ENCODE results near the gene SS18.

Gene SS18

DNA sequence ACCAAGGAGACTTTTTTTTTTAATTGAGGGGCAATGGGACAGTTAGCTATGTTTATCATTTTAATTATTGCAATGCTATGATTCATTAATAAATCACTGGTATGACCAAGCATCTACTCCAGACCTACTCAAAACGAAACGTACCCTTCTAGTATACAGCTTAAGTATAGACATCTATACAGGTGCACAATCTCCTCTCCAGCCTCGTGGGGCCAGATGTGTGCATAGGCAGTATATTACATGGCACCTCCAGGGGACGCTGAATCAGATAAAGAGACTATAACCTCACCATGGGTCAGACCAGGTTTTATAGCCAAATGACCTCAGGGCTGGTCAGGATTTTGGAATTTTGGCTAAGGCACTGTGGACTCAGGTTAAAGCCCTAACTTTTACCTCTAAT is 86.6 kb downstream of the SS18 start:
- no peak for DNase-seq (ENCODE audit: low read depth in 3 of 3, low spot score in 1 of 3)

- DNase-seq (ENCODE audit: low read depth in 3 of 3, low spot score in 1 of 3): no peak
Measured at GRCh38 chr18:26003356-26003755, 87.1 kb downstream of the SS18 start.

- no peak for DNase-seq (ENCODE audit: low read depth in 3 of 3, low spot score in 1 of 3)
Measured at GRCh38 chr18:26002375-26002910, 88.0 kb downstream of the SS18 start.

DNA sequence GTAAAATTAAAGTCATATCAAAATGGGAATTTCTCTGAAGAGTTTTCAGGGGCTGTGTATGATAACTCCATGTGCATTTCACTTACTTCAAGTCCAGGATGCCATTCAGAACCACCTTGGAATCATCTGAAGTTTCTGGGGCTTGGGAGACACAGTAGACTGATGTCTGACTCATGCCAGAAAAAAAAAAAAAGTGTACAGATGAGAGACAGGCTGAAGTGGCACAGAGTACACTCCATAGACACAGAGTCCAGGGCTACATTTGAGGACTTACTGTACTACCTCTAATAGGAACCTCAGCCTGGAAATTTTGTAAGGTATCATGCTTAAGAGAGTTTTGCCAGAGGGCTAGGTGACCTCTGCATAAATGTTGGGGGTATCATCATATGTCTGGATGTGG is 92.0 kb downstream of the SS18 start:
- DNase-seq (ENCODE audit: low read depth in 3 of 3, low spot score in 1 of 3): no peak

- no peak for DNase-seq (ENCODE audit: low read depth in 3 of 3, low spot score in 1 of 3)
Measured at GRCh38 chr18:25992566-25992965, 97.8 kb downstream of the SS18 start.

GRCh38 chr18:25990473-25990872 is 99.9 kb downstream of the SS18 start:
- no peak for DNase-seq (ENCODE audit: low read depth in 3 of 3, low spot score in 1 of 3)

DNA sequence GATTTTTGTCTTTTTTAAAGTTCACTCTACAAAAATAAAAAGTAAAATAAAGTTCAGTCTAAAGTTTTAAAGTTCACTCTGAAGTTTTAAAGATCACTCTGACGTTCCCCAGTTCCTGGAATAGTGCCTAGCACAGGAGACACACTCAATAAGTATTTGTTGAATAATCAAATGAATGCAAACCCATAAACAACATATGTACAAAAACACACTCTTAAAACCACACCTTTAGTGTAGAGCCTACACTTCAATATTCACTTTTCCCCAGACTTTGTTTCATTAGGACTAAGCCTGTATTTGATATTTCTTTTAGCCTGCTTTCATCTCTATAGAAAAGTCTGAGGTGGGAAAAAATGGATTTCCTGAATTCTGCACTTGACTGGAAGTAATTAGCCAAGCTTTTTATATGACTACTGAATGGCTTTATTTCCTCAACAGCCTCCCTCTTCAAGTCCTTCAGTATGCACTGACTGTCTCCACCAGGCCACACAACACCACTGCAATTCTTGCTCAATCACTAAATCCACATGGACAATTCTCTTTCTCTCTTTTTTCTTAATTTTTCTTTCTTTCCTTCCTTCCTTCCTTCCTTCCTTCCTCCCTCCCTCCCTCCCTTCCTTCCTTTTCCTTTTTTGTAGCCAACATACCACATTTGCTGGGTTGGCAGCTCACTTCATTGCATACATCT is 104.6 kb downstream of the SS18 start:
- no peak for DNase-seq (ENCODE audit: low read depth in 3 of 3, low spot score in 1 of 3)

DNA sequence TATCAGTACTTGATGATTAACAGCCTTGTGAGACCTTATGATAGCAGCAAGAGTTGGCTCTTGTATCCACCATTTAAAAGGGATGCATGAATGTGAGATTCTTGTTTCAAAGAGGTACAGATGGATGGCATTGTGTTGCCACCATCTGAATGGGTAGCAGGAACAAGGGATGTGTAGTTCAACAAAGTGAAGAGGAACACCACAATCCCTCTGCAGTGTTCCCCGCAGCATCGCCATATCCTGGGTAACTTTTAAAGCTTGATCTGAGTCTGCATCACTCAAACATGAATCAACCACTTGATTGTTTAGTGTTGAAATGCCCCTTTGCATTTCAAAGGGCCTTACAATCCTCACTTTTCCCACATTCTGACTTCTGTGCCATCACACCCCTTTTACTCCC is 106.7 kb downstream of the SS18 start:
- no peak for DNase-seq (ENCODE audit: low read depth in 3 of 3, low spot score in 1 of 3)

DNA sequence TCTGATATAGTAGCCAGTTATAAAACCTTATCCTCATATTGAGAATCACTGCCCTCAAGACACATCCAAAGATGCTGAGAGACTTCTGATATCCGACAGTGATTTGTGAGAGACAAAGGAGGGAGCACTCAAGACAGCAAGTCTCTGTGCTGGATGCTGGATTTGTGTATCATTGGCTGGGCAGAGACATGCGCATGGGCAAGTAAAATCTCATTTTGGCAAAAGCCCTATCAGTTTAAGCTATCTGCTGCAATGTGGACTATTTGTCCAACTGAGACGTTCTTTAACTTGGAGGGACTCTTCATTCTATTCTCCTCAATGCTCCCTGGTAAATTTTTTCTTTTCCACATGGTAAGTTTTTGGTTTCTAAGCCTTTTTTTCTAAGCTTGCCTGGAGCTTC is 107.5 kb downstream of the SS18 start:
- no peak for DNase-seq (ENCODE audit: low read depth in 3 of 3, low spot score in 1 of 3)

- DNase-seq (ENCODE audit: low read depth in 3 of 3, low spot score in 1 of 3): no peak
Measured at GRCh38 chr18:25982153-25982552, 108.3 kb downstream of the SS18 start.

DNA sequence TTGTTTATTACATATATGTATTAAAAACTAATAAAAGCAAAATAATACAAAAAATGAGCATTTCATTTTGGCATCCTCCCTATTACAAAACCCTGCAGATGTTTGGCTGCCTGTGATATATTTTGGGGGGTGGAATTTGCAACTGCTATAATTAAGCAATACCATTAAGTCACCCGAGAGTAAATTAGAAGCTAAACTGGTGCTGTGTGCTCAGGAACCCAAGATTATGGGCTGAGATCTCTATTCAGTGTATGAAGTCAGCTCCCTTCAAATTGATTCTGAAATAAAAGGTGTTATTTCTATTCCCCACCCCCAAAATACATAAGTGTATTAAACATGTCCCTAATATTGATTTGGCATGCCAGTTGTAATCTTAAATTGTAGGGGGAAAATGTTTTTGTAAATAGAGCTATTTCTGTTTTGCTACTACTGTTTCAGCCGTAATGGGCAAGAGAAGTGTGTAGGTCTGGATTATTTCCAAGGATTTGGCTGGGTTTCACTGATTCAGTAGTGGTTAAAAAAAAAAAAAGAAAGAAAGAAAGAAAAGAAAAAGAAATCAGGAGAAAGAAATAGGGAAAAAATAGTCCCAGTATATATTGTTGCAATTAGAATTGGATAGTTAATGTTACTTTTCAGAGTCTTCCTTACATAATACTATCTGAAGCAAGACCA is 110.9 kb downstream of the SS18 start:
- no peak for DNase-seq (ENCODE audit: low read depth in 3 of 3, low spot score in 1 of 3)

- no peak for DNase-seq (ENCODE audit: low read depth in 3 of 3, low spot score in 1 of 3)
Measured at GRCh38 chr18:25976554-25976953, 113.9 kb downstream of the SS18 start.

DNA sequence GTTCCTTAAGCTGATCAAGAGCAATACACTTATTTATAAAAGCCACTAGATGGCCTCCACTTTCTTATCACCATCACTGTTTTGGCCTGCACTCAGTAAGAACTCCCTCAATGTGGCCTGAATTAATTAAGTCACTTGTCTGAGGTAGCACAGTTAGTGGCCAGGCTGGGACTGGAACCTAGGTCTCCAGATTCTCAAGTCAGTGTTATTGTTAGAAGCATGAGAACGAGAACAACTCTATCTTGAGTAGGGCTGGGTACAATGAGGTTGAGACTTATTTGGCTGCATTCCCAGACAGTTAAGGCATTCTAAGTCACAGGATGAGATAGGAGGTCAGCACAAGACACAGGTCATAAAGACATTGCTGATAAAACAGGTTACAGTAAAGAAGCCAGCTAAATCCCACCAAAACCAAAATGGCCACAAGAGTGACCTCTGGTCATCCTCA is 115.8 kb downstream of the SS18 start:
- DNase-seq (ENCODE audit: low read depth in 3 of 3, low spot score in 1 of 3): no peak

All from stimulated activated CD4-positive, alpha-beta T cell treated with anti-CD3 and anti-CD28 coated beads, TNF-alpha, amount 100 ng/mL, for 1 hour (primary cell).